Dermis microvascular lymphatic vessel endothelial cell (primary cell): ENCODE results near the gene ANAPC7. TPM values are rescaled to one million over a fixed set of nuclear protein-coding genes. Genes with fewer than 3 reads are reported as not detected.
"Not testable (repeated sequence)": the region's sequence is repeated elsewhere in the genome, so short reads cannot be mapped to it uniquely, and the experiment has no call there.

ENCODE experiments used
- DNase-seq, 2 donors: peaks; one replicate each; pipeline versions ENCODE4 v3.0.0 to v3.0.0-alpha.2; 2010; ENCODE audit warnings: low read depth in 2 of 2
- total RNA-seq: library from RNA; depleted of rRNA; stranded (reverse); fragments of >200 nt; gene quantifications from 2 replicates; pipeline ENCODE4 v1.2.1, GENCODE V29; 2014

Gene ANAPC7, protein sequence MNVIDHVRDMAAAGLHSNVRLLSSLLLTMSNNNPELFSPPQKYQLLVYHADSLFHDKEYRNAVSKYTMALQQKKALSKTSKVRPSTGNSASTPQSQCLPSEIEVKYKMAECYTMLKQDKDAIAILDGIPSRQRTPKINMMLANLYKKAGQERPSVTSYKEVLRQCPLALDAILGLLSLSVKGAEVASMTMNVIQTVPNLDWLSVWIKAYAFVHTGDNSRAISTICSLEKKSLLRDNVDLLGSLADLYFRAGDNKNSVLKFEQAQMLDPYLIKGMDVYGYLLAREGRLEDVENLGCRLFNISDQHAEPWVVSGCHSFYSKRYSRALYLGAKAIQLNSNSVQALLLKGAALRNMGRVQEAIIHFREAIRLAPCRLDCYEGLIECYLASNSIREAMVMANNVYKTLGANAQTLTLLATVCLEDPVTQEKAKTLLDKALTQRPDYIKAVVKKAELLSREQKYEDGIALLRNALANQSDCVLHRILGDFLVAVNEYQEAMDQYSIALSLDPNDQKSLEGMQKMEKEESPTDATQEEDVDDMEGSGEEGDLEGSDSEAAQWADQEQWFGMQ
- 31.5 and 36.5 TPM in 2 replicates for total RNA-seq

DNA sequence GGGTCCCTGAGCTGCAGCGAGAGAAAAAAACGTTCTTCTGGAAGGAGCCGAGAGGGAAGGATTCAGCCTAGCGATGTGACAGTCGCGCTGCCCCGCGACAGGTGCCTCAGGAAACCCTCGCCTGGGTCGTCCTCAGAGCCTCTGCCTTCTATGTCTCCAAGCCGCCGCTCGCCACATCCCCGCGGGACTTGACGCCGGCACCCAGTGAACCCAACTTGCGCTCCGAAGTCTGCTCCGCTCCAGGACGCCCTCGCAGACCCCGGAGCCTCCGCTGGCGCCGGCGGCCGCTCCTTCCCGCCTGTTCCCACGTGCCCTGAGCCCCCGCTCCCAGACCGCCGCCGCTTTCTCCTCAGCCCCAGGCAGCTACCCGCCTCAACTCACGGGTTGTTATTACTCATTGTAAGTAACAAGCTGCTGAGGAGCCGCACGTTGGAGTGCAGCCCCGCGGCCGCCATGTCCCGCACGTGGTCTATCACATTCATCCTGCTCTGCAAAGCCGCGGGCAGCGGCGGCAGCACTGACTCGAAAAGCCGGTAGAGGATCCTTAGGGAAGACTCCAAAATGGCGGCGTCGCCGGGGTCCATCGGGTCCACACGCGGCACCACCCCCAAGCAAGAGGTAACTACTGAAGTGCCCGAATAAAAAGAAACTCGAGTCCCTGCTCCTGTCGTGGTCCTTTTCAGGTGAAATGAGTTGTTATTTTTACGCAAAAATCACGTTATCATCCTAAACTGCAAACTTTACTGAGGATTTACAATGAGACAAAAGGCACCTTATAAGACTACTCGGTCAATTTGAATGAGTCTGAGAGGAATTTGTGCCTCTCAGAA is at the start of gene ANAPC7:
ANAPC7 (minus strand) TSS at position 563 of the 830 bp plus-strand sequence; CDS start at position 482, 81 bp downstream.
- DNase-seq = peak; percentile 85 to 94

DNA sequence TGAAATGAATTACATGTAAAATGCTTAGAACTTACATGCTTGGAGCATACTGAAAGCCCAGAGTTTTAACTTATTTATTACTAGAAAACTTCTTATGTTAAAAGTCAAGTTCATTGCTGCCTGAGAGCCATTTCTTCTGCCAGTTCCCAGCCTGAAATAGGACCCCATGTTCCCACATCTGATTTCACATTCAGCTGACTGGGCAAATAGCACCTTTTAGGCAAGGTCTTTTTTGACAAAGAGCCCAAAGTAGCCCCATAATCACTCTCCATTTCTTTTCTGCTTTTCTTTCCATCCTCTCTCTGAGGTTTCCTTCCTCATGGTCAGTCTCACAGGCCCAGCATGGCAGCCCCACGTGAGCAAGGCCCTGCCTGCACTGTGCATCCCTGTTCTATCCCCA is 47.8 kb upstream of the ANAPC7 start:
- no peak for DNase-seq

DNA sequence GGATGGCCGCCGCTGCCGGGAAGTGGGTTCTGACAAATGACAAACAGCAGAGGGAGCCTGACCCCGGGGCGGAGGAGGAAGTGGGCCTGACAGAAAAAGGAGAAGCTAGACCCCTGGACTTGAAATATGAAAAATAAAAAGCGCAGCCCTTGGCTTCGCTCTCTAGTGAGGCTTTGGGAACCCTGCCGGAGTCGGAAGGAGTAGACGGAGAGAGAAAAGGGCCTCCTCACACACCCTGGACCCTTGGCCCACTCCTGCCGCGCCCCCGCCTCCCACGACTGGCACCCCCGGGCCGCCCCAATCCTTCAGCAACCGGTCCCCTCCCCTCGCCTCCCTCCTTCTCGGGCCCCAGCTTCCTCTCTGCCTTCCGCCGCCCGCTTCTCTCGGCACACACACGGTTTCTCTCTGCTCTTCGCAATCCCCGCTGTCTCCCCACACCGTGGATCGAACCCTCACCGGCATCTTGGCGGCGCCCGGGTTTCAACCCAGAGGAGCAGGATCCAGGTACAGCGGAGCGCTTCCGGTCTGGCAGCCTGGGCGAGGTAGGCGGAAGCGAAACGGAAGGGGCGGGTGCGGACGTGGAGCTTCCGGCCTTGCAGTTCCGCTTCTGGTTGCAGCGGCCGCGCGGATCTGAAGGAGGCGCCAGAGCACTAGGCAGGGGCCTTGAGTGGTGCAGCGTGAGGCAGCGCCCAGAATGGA is 46.4 kb upstream of the ANAPC7 start, which contains the start of gene ARPC3:
ARPC3 (minus strand) TSS at position 539 of the 699 bp plus-strand sequence; CDS start at position 462, 77 bp downstream.
- peak; percentile 90 to 96 for DNase-seq

DNA sequence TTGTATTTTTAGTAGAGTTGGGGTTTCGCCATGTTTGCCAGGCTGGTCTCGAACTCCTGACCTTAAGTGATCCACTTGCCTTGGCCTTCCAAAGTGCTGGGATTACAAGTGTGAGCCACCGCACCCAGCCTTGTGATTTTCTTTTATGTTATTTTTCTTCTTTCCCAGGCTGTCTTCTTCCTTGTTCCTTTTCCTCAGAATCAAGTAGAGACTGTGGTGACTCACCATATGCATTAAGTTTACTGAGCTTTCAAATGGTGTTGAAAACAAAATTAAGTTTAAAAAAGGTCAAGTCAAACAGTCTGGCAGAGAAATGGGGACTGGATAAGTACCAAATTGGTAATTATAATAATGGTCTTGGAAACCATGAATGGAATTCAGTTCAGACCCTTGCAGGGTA is 40.9 kb upstream of the ANAPC7 start:
- no peak for DNase-seq

DNA sequence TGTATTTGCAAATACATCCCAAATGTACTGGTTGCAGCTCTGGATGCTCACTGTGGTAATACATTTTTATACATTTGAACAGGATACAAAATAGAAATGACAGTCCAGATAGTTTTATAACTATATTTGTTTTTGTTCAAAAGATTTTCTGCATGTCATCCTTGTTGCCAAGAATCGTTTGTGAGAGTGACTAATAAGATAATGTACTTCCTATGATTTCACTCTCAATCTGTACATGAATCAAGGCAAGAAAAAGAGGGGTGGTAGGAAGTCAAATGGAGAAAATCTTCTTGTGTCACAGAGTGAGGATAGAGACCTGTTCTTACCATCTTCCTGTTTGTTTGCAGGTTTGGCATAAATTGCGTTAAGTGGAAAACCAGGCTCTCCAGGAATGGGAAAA is 32.7 kb upstream of the ANAPC7 start:
- DNase-seq = peak in 1 of 2 donors; percentile 45

DNA sequence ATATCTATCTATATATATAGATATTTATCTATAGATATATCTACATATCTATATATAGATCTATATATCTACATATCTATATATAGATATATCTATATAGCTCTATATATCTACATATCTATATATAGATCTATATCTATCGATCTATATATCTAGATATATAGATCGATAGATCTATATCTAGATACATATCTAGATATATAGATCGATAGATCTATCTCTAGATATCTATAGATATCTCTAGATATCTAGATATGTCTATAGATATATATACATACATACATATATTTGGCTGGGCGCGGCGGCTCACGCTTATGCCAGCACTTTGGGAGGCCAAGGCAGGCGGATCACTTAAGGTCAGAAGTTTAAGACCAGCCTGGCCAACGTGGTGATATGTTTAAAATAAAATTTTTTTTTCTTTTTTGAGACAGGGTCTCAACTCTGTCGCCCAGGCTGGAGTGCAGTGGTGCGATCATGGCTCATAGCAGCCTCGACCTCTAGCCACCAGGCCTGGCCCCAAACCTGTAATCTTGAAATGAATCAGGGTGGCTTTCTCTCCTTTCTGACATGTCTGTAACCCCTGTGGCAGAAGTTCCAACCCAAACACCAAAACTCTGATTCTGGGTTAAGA is 28.6 kb upstream of the ANAPC7 start:
- no peak for DNase-seq

DNA sequence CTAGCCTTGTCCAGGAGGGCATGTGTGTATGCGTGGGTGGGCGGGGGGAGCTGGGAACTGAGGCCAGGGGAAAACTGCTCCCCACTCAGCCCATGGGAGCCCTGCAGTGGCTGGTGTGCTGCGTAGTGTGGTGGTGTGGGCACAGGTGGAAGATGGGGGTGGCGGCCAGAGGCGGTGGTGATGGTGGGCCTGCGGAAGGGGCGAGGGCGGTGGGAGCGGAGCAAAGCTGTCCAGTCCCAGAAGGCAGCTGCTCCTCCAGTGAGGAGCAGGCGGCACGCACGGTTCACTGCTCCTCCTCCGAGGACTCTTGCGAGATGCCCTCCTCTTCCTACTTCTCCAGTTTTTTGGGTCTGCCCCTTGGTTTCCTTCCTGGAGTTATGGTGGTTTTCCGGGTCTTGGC is 26.2 kb upstream of the ANAPC7 start:
- DNase-seq = not testable (repeated sequence)

DNA sequence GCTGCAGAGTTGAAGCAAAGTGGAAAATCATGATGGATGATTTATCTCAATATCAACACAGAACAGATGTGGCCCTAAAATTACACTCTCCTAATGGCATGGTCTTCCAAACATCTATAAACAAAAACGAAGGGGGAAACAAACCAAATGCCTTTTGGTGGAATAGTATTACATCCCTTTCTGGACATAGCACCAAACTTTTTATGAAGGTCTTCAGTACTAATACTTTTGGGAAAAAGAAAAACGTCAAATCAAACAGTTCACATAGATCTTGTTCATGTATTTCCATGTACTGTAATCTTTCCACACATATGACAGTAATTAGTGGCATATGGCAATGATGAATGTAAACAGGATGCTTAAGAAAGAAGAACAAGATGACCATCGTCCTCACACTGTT is 22.9 kb upstream of the ANAPC7 start:
- DNase-seq = no peak

DNA sequence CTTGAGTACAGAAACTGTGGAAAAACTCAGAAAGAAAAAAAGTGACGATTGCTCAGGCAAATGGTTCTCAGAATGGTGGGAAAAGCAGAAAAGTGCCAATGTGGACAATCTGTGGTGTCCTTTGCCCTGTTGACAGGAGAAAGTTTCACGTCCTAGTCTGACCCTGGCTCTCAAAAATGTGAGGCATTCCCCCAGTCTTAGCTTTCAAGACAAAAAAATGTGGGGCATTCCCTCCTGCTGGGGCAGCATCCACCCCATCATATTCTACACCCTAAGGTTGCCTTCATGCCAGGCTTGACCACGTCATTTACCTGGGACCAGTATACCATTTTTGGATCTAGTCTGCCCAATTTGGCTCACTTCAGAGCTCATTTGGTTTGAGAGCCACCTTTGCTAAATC is 20.7 kb upstream of the ANAPC7 start:
- DNase-seq = no peak

DNA sequence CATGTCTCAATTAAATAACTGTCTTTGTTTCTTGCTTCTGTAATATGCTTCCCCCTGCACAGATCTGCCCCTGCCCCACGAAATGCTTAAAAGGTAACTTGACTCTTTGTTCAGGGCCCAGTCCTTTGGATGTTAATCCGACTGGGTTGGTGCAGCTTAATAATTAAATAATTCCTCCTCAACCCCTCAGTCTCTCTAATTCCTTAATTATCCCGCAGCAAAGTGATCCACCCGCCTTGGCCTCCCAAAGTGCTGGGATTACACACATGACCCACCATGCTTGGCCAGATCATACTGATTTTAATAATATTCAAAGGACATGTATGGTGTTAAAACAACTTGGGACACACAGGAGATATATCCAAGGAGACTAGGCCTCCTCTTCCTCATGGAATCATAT is 18.2 kb upstream of the ANAPC7 start:
- no peak for DNase-seq

DNA sequence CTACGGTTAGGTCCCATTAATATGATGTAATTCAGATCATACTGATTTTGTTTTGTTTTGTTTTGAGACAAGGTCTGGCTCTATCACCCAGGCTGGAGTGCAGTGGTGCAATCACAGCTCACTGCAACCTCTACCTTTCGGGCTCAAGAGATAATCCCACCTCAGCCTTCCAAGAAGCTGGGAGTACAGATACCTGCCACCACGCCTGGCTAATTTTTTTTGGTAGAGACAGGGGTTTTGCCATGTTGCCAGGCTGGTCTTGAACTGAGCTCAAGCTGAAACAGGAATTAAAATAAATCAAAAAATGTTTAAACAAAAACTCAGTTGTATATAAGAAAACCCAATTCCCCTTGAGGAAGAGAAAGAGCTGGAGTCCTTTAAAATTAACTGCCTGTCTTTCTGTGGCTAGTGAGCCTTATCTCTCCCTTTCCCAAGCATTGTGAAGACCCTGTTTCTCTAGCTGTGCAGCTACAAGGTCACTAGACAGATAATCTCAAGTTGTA is 17.7 kb upstream of the ANAPC7 start:
- DNase-seq = no peak

DNA sequence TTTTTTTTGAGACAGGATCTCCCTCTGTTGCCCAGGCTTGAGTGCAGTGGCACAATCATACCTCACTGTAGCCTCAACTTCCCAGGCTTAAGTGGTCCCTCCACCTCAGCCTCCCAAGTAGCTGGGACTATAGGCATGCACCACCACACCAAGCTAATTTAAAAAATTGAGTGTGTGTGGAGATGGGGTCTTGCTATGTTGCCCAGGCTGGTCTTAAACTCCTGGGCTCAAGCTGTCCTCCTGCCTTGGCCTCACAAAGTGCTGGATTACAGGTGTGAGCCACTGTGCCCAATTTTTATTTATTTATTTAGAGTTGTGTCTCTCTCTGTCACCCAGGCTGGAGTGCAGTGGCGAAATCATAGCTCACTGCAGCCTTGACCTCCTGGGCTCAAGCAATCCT is 17.1 kb upstream of the ANAPC7 start:
- DNase-seq = not testable (repeated sequence)

DNA sequence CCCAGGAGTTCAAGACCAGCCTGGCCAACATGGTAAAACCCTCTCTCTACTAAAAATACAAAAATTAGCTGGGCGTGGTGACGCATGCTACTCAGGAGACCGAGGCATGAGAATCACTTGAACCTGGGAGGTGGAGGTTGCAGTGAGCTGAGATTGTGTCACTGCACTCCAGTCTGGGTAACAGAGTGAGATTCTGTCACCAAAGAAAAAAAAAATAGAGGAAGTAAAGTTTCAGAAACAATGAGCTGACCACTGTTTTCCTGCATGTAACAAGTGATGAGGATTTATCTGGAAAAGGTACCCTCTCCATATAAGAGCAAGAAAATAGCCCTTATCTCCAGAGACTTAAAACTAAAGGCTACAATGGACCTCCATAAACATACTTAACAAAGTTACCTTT is 13.6 kb upstream of the ANAPC7 start:
- DNase-seq = not testable (repeated sequence)

DNA sequence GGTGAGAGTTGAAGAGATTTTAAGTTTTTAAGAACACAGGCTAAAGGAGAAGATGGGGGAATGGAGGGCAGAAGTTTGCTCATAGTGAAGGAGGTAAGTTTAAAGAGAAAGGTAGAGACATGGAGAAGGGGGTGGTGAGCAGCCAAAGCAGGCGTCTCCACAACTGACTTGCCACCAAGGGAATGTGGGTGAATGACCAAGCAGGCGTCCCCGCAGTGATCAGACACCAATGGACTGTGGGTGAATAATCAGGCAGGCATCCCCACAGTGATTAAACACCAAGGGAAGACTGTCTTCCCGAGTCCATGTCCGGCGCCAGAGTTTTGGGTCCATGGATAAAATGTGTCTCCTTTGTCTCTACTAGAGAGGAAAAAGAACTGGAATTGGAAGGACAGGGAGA is 6.6 kb upstream of the ANAPC7 start:
- not testable (repeated sequence) for DNase-seq

DNA sequence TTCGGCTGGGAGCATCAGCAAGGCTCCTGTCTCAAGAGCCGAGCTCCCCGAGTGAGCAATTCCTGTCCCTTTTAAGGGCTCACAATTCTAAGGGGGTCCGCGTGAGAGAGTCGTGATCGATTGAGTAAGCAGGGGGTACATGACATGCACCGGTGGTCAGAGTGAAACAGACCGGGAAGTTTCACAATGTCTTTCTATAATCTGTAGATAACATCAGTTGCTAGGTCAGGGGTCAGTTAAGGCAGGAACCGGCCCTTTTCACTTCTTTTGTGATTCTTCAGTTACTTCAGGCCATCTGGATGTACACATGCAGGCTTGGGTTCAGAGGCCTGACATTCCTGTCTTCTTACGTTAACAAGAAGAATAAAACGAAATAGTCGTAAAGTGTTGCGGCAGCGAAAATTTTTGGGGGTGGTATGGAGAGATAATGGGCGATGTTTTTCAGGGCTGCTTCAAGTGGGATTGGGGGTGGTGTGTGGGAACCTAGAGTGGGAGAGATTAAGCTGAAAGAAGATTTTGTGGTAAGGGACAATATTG is 1.7 kb upstream of the ANAPC7 start:
- not testable (repeated sequence) for DNase-seq

DNA sequence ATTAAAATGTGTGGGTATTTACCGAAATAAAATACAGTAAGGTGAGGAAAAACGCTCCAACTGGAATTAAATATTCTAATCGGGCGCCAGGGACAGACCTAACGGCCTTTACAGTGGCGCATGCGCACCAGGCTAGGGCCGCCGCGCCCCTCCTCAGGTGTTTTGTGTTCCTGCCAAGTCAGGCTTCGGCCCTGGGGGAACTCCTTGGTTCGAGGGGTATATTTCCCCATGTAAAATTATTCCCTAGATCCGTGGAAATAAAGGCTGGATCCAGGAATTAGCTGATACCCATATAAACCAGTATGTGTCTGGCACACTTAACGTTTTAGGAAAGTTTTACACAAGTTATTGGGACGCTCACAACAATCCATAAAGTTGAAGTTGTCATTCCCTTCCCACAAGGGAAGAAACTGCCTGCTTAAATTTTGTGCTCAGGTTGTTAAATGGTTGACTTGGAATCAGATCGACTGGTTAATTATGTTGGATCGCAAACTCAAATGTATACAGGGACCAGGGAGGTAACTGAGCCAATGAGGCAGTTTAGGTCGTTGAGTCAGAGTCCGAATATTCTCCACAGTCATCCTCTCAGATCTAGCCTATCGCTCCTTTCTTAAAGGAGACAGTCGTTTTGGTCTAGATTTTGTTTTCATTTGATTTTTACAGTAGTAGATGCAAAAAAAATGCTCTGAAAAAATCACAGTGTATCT is 621 bp upstream of the ANAPC7 start:
- DNase-seq = peak; percentile 36 to 67

DNA sequence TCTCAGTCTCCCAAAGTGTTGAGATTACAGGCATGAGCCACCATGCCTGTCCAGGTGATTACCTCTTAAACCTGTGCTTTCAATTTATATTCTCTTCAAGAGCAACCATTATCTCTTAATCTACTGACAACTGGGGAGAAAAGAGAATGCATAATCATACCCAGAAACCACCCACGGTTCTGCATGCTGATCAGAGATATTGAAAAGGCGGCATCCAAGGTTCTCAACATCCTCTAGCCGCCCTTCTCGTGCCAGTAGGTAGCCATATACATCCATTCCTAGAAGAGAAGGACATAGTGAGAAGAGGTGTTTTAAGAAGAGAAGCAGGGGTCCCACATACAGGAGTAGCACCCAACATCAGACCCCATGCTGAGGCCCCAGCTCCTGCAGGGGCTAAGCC is 20.8 kb downstream of the ANAPC7 start:
- DNase-seq = no peak

DNA sequence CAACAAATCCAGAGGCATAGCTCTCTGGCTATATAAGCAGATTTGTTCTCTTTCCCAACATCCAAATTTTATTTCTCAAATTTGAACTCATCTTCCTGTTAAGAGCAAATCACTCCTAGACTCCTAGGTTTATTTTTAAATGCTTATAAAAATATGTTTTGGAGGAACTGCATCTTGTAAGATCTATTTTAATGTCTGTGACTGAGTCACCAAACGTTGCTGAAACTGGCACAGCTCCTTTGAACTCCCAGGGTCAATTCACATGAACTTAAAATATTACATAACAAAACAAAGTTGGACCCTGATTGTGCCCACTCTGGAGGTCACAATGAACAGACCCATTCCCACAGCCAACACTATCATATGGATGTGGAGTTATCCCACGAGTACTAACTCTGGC is 23.9 kb downstream of the ANAPC7 start:
- no peak for DNase-seq

DNA sequence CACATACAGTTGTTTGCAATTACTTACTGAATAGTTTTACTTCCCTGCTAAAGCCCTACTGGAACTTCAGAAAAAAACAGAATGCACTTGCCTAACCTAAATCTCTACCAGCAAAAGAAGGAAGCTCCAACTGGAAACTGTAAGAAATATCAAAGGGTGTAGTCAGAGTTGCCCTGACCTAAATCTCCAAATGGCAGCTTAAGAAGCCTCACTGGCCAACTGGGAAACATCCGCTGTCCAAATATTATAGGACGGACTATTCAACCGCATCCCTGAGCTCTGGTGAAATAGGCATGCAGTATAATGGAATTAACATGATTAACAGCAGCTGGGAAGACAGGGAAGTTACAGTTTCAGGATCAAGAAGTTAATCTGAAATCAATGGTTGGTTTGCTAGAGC is 24.3 kb downstream of the ANAPC7 start:
- no peak for DNase-seq
